ENCODE data around the gene TARBP1. TPM values are rescaled to one million over a fixed set of nuclear protein-coding genes. Genes with fewer than 3 reads are reported as not detected.

The TARBP1 gene
- total and polyA plus RNA-seq, 2 experiments from 2014 or later = 12.8 to 22.9 TPM

DNA sequence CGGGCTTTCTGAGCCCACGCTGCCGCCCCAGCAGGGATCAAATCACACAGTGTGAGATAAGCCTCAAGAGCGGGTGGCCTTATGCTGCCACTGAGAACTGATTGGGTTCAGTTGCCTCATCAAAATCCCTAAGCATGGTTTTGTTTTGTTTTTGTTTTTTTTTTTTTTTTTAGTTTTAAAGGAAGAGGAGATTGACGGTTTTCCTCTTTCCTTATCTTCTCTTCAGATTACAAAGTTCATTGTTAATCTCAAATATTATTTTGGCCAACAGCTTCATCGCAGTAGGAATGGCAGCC is 105.1 kb downstream of the TARBP1 start:
- no peak for TF ChIP-seq EZH2phosphoT487 (IDR thresholded peaks at IDR 0.05; ENCODE audit: low read depth, severe bottlenecking, unreplicated experiment)
- TF ChIP-seq EZH2 (IDR thresholded peaks at IDR 0.05; ENCODE audit: borderline replicate concordance) = no peak
- TF ChIP-seq, protein P1, sequence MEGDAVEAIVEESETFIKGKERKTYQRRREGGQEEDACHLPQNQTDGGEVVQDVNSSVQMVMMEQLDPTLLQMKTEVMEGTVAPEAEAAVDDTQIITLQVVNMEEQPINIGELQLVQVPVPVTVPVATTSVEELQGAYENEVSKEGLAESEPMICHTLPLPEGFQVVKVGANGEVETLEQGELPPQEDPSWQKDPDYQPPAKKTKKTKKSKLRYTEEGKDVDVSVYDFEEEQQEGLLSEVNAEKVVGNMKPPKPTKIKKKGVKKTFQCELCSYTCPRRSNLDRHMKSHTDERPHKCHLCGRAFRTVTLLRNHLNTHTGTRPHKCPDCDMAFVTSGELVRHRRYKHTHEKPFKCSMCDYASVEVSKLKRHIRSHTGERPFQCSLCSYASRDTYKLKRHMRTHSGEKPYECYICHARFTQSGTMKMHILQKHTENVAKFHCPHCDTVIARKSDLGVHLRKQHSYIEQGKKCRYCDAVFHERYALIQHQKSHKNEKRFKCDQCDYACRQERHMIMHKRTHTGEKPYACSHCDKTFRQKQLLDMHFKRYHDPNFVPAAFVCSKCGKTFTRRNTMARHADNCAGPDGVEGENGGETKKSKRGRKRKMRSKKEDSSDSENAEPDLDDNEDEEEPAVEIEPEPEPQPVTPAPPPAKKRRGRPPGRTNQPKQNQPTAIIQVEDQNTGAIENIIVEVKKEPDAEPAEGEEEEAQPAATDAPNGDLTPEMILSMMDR (IDR thresholded peaks at IDR 0.05; ENCODE audit: poor library complexity) = no peak
- no peak for DNase-seq (ENCODE audit: low spot score)
- Histone ChIP-seq H3K79me2 (peaks cover 19% of the 10 kb centered on the region), H3K4me2 (peak overlapping the region; percentile 87), H3K4me3 (peak overlapping the region; percentile 66), H3K27me3 (peaks cover 4% of the 10 kb centered on the region), H3K27ac (peak overlapping the region; percentile 99), H3K9me3 (ENCODE audit: low read depth) (no peaks in the 10 kb centered on the region), H3K9me2 (replicated peaks; ENCODE audit: insufficient read depth) (no peaks in the 10 kb centered on the region), H3K36me3 (replicated peaks; ENCODE audit: insufficient read depth, low read depth) (no peaks in the 10 kb centered on the region), H2AFZ (peak overlapping the region; percentile 89), H3K4me1 (ENCODE audit: insufficient read depth) (peaks cover 11% of the 10 kb centered on the region), H4K20me1 (ENCODE audit: insufficient read depth, poor library complexity, severe bottlenecking) (no peaks in the 10 kb centered on the region)
- 10% methylated on average over 6 of the region's 6 CpGs for WGBS (ENCODE audit: low lambda C conversion rate, missing lambda C conversion rate)

DNA sequence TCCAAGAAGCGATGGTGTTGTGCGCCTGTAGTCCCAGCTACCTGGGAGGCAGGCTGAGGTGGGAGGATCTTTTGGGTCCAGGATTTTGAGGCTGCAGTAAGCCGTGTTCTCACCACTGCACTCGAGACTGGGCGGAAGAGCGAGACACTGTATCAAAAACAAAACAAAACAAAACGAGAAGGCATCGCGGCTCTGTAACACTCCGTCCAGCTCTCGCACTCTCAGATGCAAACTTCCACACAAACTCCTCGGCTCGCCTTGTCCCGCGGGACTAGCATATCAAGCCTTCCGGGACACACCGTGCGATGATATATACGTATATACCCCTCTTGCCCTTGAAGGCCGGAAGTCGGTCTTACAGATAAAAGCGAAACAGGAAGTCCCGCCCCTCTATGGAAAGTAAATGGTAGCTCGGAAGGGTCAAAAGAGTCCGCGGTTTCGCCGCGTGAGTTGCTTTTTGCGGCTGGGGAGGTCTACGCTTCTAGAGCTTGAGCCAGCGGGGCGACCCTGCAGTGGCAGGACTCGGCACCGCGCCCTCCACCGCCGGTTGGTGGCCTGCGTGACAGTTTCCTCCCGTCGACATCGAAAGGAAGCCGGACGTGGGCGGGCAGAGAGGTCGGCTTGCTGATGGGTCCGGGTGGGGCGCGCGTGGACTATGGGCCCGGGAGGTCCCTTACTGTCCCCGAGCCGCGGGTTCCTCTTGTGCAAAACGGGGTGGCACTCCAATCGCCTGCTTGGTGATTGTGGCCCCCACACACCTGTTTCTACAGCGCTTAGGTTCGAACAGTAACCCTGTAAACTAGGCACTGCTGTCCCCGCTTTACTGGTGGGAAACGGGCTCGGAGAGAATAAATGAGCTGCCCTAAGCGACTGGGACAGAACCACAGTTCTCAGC is 105.7 kb downstream of the TARBP1 start, which contains the start of gene COA6:
COA6 (plus strand) TSS at position 393 of the 895 bp plus-strand sequence; CDS start at position 404, 11 bp downstream.
- peak within 1 kb of the TSS; percentile 99 for H3K27ac ChIP-seq
- H3K4me1 ChIP-seq (ENCODE audit: insufficient read depth) = peaks cover 11% of the 10 kb centered on the region
- TF ChIP-seq EZH2phosphoT487 (IDR thresholded peaks at IDR 0.05; ENCODE audit: low read depth, severe bottlenecking, unreplicated experiment) (no peak), EZH2 (IDR thresholded peaks at IDR 0.05; ENCODE audit: borderline replicate concordance) (no peak)
- TF ChIP-seq, protein P1 (IDR thresholded peaks at IDR 0.05; ENCODE audit: poor library complexity) = no peak
- under 1% methylated on average over 60 of the region's 62 CpGs for WGBS (ENCODE audit: low lambda C conversion rate, missing lambda C conversion rate)
- peak within 1 kb of the TSS; percentile 89 for H2AFZ ChIP-seq
- H3K36me3 ChIP-seq (replicated peaks; ENCODE audit: insufficient read depth, low read depth) = no peaks in the 10 kb centered on the region
- H3K4me3 ChIP-seq = peak within 1 kb of the TSS; percentile 66
- no peaks in the 10 kb centered on the region for H3K9me2 ChIP-seq (replicated peaks; ENCODE audit: insufficient read depth)
- peak; percentile 95 for DNase-seq (ENCODE audit: low spot score)
- peak within 1 kb of the TSS; percentile 87 for H3K4me2 ChIP-seq
- no peaks in the 10 kb centered on the region for H3K9me3 ChIP-seq (ENCODE audit: low read depth)
- peaks cover 19% of the 10 kb centered on the region for H3K79me2 ChIP-seq
- peaks cover 4% of the 10 kb centered on the region for H3K27me3 ChIP-seq
- no peaks in the 10 kb centered on the region for H4K20me1 ChIP-seq (ENCODE audit: insufficient read depth, poor library complexity, severe bottlenecking)

GRCh38 chr1:234372011-234372757 is 106.8 kb downstream of the TARBP1 start:
- Histone ChIP-seq H3K36me3 (replicated peaks; ENCODE audit: insufficient read depth, low read depth) (no peaks in the 10 kb centered on the region), H3K4me2 (peak overlapping the region; percentile 69), H3K9me2 (replicated peaks; ENCODE audit: insufficient read depth) (no peaks in the 10 kb centered on the region), H3K79me2 (peaks cover 19% of the 10 kb centered on the region), H2AFZ (peak overlapping the region; percentile 45), H4K20me1 (ENCODE audit: insufficient read depth, poor library complexity, severe bottlenecking) (no peaks in the 10 kb centered on the region), H3K27ac (peak overlapping the region; percentile 99), H3K4me3 (peak overlapping the region; percentile 66), H3K9me3 (ENCODE audit: low read depth) (no peaks in the 10 kb centered on the region), H3K4me1 (ENCODE audit: insufficient read depth) (peaks cover 11% of the 10 kb centered on the region), H3K27me3 (peaks cover 4% of the 10 kb centered on the region)
- WGBS (ENCODE audit: low lambda C conversion rate, missing lambda C conversion rate) = 68% methylated on average over 9 of the region's 9 CpGs
- TF ChIP-seq EZH2 (IDR thresholded peaks at IDR 0.05; ENCODE audit: borderline replicate concordance) = no peak
- TF ChIP-seq, protein P1 (IDR thresholded peaks at IDR 0.05; ENCODE audit: poor library complexity) = no peak
- TF ChIP-seq EZH2phosphoT487 (IDR thresholded peaks at IDR 0.05; ENCODE audit: low read depth, severe bottlenecking, unreplicated experiment) = no peak
- DNase-seq (ENCODE audit: low spot score) = no peak
